ENCODE results near the gene PROP1. TPM values are rescaled to one million over a fixed set of nuclear protein-coding genes. Genes with fewer than 3 reads are reported as not detected.
"Not testable (repeated sequence)": the region's sequence is repeated elsewhere in the genome, so short reads cannot be mapped to it uniquely, and the experiment has no call there.

The PROP1 gene
- total RNA-seq, 2 donors from 2014 or later, result not detected

DNA sequence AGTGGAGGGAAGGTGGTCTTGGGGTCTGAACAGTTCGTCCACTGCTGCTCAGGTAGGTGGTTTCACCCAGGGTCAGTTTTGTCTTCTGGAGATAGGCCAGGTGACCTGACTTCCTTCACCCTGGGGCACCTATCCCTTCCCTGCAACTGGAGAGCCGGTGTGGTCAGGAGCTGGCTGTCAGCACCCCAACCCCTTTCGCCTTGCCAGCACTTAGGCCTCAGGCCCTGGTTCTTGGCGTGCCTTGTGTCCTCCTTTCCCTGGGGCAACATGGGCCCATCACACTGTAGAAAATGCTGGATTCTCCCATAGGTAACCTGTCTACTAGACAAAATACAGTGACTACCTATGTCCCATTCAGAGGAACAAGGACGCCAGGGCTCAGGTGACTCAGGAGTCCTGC is 13.1 kb downstream of the PROP1 start:
- TF ChIP-seq, protein P1, sequence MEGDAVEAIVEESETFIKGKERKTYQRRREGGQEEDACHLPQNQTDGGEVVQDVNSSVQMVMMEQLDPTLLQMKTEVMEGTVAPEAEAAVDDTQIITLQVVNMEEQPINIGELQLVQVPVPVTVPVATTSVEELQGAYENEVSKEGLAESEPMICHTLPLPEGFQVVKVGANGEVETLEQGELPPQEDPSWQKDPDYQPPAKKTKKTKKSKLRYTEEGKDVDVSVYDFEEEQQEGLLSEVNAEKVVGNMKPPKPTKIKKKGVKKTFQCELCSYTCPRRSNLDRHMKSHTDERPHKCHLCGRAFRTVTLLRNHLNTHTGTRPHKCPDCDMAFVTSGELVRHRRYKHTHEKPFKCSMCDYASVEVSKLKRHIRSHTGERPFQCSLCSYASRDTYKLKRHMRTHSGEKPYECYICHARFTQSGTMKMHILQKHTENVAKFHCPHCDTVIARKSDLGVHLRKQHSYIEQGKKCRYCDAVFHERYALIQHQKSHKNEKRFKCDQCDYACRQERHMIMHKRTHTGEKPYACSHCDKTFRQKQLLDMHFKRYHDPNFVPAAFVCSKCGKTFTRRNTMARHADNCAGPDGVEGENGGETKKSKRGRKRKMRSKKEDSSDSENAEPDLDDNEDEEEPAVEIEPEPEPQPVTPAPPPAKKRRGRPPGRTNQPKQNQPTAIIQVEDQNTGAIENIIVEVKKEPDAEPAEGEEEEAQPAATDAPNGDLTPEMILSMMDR (IDR thresholded peaks at IDR 0.05), result no peak

DNA sequence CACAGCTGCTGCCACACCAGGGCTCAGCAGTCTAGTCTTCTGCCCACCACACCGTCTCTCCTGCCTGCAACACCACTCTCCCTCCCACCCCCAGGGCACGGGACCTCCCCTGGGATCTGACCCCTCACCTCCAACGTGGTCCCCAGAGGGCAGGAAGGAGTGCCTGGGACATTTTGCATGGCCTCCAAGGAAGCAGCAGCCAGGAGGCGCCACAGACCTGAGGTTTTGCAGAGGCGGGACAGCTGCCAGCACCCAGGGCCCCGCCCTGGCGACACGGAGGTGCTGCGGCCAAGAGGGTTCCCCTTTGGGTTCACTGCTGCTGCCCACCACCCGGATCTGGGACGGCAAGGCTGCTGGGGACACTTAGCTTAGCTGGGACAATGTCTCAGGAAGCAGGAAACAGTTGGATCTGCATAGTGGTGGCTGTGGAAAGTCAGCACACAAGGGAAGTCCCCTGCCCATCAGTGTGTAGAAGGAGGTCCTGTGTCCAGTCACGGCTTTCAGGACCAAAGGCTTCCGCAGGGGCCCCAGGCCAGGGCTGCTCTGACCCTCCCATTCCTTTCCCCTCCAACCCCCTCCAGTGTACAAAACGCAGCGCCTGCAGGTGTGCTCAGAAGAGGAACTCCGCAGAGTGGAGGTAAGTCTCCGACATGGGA is 13.8 kb downstream of the PROP1 start:
- intact Hi-C loops (cut with DNase I), result no loop called here
- H3K27me3 ChIP-seq, result peaks cover 21% of the 10 kb centered on the region
- no peak overlapping the region for H3K27ac ChIP-seq
- no peak overlapping the region for H3K4me3 ChIP-seq
- no peaks in the 10 kb centered on the region for H3K4me1 ChIP-seq
- TF ChIP-seq, protein P1 (IDR thresholded peaks at IDR 0.05), result no peak
- no peak for DNase-seq
- no peaks in the 10 kb centered on the region for H3K36me3 ChIP-seq
- H3K9ac ChIP-seq (ENCODE audit: low read depth in 2 of 2, low read length in 2 of 2), result no peak overlapping the region
- no peaks in the 10 kb centered on the region for H3K9me3 ChIP-seq

More for the DNA sequence above, 13.1 kb downstream of the PROP1 start:
- intact Hi-C loops (cut with DNase I), result no loop called here
- Histone ChIP-seq H3K27ac (no peak overlapping the region), H3K9ac (ENCODE audit: low read depth in 2 of 2, low read length in 2 of 2) (no peak overlapping the region), H3K27me3 (peaks cover 21% of the 10 kb centered on the region), H3K9me3 (no peaks in the 10 kb centered on the region), H3K4me1 (no peaks in the 10 kb centered on the region), H3K36me3 (no peaks in the 10 kb centered on the region), H3K4me3 (no peak overlapping the region)
- no peak for DNase-seq

DNA sequence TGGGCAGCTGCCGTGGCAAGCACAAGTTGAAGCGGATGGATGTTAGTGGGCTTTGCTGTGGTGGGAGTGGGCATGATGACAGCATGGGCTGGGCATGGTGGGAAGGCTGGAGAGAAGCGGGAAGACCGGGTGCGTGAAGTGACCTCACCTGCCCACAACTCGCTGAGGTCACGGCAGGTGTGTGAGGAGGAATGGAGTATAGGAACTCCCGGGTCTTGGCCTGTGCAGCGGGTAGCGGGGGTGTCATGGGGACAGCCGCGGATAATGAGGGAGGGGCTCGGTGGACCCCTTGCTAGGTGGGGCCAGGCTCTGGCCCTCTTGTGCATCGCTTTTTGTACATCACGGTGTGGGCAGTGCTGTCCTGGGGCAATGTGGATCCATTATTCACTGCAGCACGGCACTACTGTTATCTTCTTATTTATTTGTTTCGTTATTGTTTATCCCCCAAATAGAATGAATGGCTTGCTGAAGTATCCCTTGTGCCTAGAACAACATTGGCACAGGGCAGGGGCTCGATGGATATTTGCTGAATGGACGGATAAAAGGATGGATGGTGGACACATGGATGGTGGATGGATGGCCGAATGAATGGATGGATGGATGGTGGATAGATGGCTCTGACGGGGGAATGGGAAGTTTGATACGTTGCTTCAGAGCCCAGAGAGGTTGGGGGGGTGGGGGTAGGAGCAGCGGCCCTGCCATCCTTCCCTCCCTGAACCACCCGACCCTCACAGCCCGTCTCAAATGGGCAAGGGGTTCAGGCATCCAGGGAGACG is 14.6 kb downstream of the PROP1 start:
- H3K4me3 ChIP-seq, result no peak overlapping the region
- intact Hi-C loops (cut with DNase I), result no loop called here

DNA sequence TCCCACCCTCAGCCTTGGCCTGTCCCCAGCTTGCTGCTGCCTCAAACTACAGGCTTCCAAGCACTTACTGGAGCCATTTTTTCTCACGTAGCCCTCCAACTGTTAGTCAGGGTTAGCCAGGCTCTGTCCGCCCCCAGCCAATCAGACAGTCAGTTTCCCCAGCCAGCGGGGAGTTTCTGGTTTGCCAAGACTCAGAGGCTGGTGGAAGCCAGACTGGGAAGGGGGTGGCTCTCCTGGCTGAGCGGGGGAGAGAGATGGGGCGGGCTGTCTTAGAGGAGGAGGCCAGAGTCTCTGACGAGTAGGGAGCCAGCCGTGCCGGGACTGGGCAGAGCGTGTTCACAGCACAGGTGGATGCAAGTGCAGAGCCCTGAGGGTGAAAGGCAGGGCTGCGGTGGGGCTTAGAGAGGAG is 15.3 kb downstream of the PROP1 start:
- no peak for DNase-seq
- Histone ChIP-seq H3K27me3 (peaks cover 21% of the 10 kb centered on the region), H3K9ac (ENCODE audit: low read depth in 2 of 2, low read length in 2 of 2) (no peak overlapping the region), H3K4me1 (no peaks in the 10 kb centered on the region), H3K36me3 (no peaks in the 10 kb centered on the region), H3K27ac (no peak overlapping the region), H3K9me3 (no peaks in the 10 kb centered on the region), H3K4me3 (no peak overlapping the region)
- TF ChIP-seq, protein P1 (IDR thresholded peaks at IDR 0.05), result no peak
- intact Hi-C loops (cut with DNase I), result no loop called here

More for the DNA sequence above, 14.6 kb downstream of the PROP1 start:
- H3K27me3 ChIP-seq, result peaks cover 21% of the 10 kb centered on the region
- H3K9me3 ChIP-seq, result no peaks in the 10 kb centered on the region
- no peaks in the 10 kb centered on the region for H3K36me3 ChIP-seq
- no peak overlapping the region for H3K27ac ChIP-seq
- TF ChIP-seq, protein P1 (IDR thresholded peaks at IDR 0.05), result no peak
- H3K9ac ChIP-seq (ENCODE audit: low read depth in 2 of 2, low read length in 2 of 2), result no peak overlapping the region
- DNase-seq, result no peak
- H3K4me1 ChIP-seq, result no peaks in the 10 kb centered on the region

DNA sequence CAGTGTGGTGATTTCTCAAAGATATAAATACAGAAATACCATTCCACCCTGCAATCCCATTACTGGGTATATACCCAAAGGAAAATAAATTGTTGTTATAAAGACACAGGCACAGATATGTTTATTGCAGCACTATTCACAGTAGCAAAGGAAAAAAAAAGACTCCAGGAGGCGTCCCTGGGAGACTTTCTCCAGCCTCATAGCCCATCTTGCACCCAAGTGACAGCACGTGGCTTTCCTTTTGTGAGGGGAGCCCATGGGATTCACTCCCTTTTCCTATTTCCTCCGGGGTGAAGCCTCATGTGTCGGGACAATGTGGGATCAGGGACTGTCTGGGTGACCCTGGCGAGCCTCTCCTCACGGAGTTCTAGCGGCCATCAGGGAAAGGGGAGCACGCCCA is 18.4 kb downstream of the PROP1 start:
- DNase-seq; H3K4me3 ChIP-seq; H3K9ac ChIP-seq (ENCODE audit: low read depth in 2 of 2, low read length in 2 of 2); H3K27me3 ChIP-seq; H3K36me3 ChIP-seq; intact Hi-C loops (cut with DNase I); H3K9me3 ChIP-seq; H3K4me1 ChIP-seq; H3K27ac ChIP-seq: not testable (repeated sequence)

Measured in colonic mucosa (tissue), 4 donors.